Muscle layer of colon (tissue), 2 donors: ENCODE data around the gene CTNNA2.

Source experiments
- H3K27ac ChIP-seq: one replicate; pipeline ENCODE4 v1.7.0; 2013; ENCODE audit warnings: low read depth, mild to moderate bottlenecking, low read length, moderate library complexity
- H3K27me3 ChIP-seq, 2 donors: one replicate each; pipeline ENCODE4 v1.7.0; 2013; ENCODE audit warnings: low read length in 2 of 2, mild to moderate bottlenecking in 2 of 2; ENCODE audit not compliant: insufficient read depth in 2 of 2, control insufficient read depth in 1 of 2
- H3K36me3 ChIP-seq: one replicate; pipeline ENCODE4 v1.7.0; 2013; ENCODE audit warnings: mild to moderate bottlenecking, low read length; ENCODE audit not compliant: insufficient read depth
- H3K4me1 ChIP-seq: one replicate; pipeline ENCODE4 v1.7.0; 2013; ENCODE audit warnings: mild to moderate bottlenecking, low read length; ENCODE audit not compliant: insufficient read depth
- H3K4me3 ChIP-seq, 2 donors: one replicate each; pipeline ENCODE4 v1.7.0; 2013; ENCODE audit warnings: low read length in 2 of 2, low read depth in 1 of 2, mild to moderate bottlenecking in 1 of 2, moderate library complexity in 1 of 2
- H3K9ac ChIP-seq: one replicate; pipeline ENCODE4 v1.7.0; 2013; ENCODE audit warnings: low read length
- H3K9me3 ChIP-seq: one replicate; pipeline ENCODE4 v1.7.0; 2013; ENCODE audit warnings: mild to moderate bottlenecking, low read length
- donor health status: abdominal sarcoma.
- donor health status: Adenocarcinoma of cecum.

The CTNNA2 gene

GRCh38 chr2:79936715-79937114 is 423.9 kb downstream of the CTNNA2 start:
- no peak overlapping the region for H3K4me3 ChIP-seq
- H3K4me1 ChIP-seq, result peaks cover 4% of the 10 kb centered on the region
- no peaks in the 10 kb centered on the region for H3K36me3 ChIP-seq
- no peak overlapping the region for H3K27ac ChIP-seq
- no peaks in the 10 kb centered on the region for H3K9me3 ChIP-seq
- no peaks in the 10 kb centered on the region for H3K27me3 ChIP-seq
- no peak overlapping the region for H3K9ac ChIP-seq

- Histone ChIP-seq H3K27me3 (no peaks in the 10 kb centered on the region), H3K36me3 (no peaks in the 10 kb centered on the region), H3K27ac (no peak overlapping the region), H3K4me3 (no peak overlapping the region), H3K9ac (no peak overlapping the region), H3K9me3 (no peaks in the 10 kb centered on the region), H3K4me1 (peaks cover 4% of the 10 kb centered on the region)
These were observed 425.8 kb downstream of the CTNNA2 start for GRCh38 chr2:79938648-79939047.

GRCh38 chr2:79940364-79940763 is 427.5 kb downstream of the CTNNA2 start:
- no peaks in the 10 kb centered on the region for H3K9me3 ChIP-seq

GRCh38 chr2:79941179-79941578 is 428.3 kb downstream of the CTNNA2 start:
- no peaks in the 10 kb centered on the region for H3K9me3 ChIP-seq
- no peak overlapping the region for H3K27ac ChIP-seq
- H3K9ac ChIP-seq, result no peak overlapping the region
- H3K4me3 ChIP-seq, result no peak overlapping the region
- H3K4me1 ChIP-seq, result peaks cover 3% of the 10 kb centered on the region
- H3K27me3 ChIP-seq, result no peaks in the 10 kb centered on the region
- no peaks in the 10 kb centered on the region for H3K36me3 ChIP-seq

More at GRCh38 chr2:79940364-79940763, 427.5 kb downstream of the CTNNA2 start:
- no peak overlapping the region for H3K27ac ChIP-seq
- H3K4me1 ChIP-seq, result peaks cover 4% of the 10 kb centered on the region
- no peaks in the 10 kb centered on the region for H3K27me3 ChIP-seq
- no peak overlapping the region for H3K9ac ChIP-seq
- H3K36me3 ChIP-seq, result no peaks in the 10 kb centered on the region
- no peak overlapping the region for H3K4me3 ChIP-seq

- no peaks in the 10 kb centered on the region for H3K27me3 ChIP-seq
- H3K4me1 ChIP-seq, result no peaks in the 10 kb centered on the region
- no peaks in the 10 kb centered on the region for H3K9me3 ChIP-seq
- no peak overlapping the region for H3K4me3 ChIP-seq
- H3K27ac ChIP-seq, result no peak overlapping the region
- H3K9ac ChIP-seq, result no peak overlapping the region
- no peaks in the 10 kb centered on the region for H3K36me3 ChIP-seq
These were observed 431.4 kb downstream of the CTNNA2 start for GRCh38 chr2:79944205-79944604.

- H3K27ac ChIP-seq, result no peak overlapping the region
- no peak overlapping the region for H3K4me3 ChIP-seq
- no peaks in the 10 kb centered on the region for H3K36me3 ChIP-seq
- H3K9ac ChIP-seq, result no peak overlapping the region
- no peaks in the 10 kb centered on the region for H3K9me3 ChIP-seq
- no peaks in the 10 kb centered on the region for H3K4me1 ChIP-seq
- no peaks in the 10 kb centered on the region for H3K27me3 ChIP-seq
These were observed 433.0 kb downstream of the CTNNA2 start for GRCh38 chr2:79945653-79946445.

GRCh38 chr2:79947751-79948150 is 434.9 kb downstream of the CTNNA2 start:
- no peaks in the 10 kb centered on the region for H3K4me1 ChIP-seq
- H3K27me3 ChIP-seq, result no peaks in the 10 kb centered on the region
- no peaks in the 10 kb centered on the region for H3K36me3 ChIP-seq
- no peak overlapping the region for H3K4me3 ChIP-seq
- no peaks in the 10 kb centered on the region for H3K9me3 ChIP-seq
- H3K9ac ChIP-seq, result no peak overlapping the region
- H3K27ac ChIP-seq, result no peak overlapping the region

- no peak overlapping the region for H3K27ac ChIP-seq
- H3K27me3 ChIP-seq, result no peaks in the 10 kb centered on the region
- H3K36me3 ChIP-seq, result no peaks in the 10 kb centered on the region
- no peaks in the 10 kb centered on the region for H3K4me1 ChIP-seq
- no peaks in the 10 kb centered on the region for H3K9me3 ChIP-seq
- no peak overlapping the region for H3K9ac ChIP-seq
- no peak overlapping the region for H3K4me3 ChIP-seq
These were observed 437.7 kb downstream of the CTNNA2 start for GRCh38 chr2:79950526-79950925.

GRCh38 chr2:79952616-79953015 is 439.8 kb downstream of the CTNNA2 start:
- Histone ChIP-seq H3K36me3 (no peaks in the 10 kb centered on the region), H3K4me3 (no peak overlapping the region), H3K9ac (no peak overlapping the region), H3K27me3 (no peaks in the 10 kb centered on the region), H3K4me1 (no peaks in the 10 kb centered on the region), H3K27ac (no peak overlapping the region), H3K9me3 (no peaks in the 10 kb centered on the region)

GRCh38 chr2:79960035-79960434 is 447.2 kb downstream of the CTNNA2 start:
- no peaks in the 10 kb centered on the region for H3K4me1 ChIP-seq
- no peak overlapping the region for H3K27ac ChIP-seq
- H3K9me3 ChIP-seq, result no peaks in the 10 kb centered on the region
- no peak overlapping the region for H3K4me3 ChIP-seq
- H3K36me3 ChIP-seq, result no peaks in the 10 kb centered on the region
- no peaks in the 10 kb centered on the region for H3K27me3 ChIP-seq
- no peak overlapping the region for H3K9ac ChIP-seq

- H3K27me3 ChIP-seq, result no peaks in the 10 kb centered on the region
- H3K36me3 ChIP-seq, result no peaks in the 10 kb centered on the region
- no peaks in the 10 kb centered on the region for H3K4me1 ChIP-seq
- H3K4me3 ChIP-seq, result no peak overlapping the region
- no peaks in the 10 kb centered on the region for H3K9me3 ChIP-seq
- no peak overlapping the region for H3K27ac ChIP-seq
- no peak overlapping the region for H3K9ac ChIP-seq
These were observed 447.7 kb downstream of the CTNNA2 start for GRCh38 chr2:79960519-79960918.

GRCh38 chr2:79964966-79965365 is 452.1 kb downstream of the CTNNA2 start:
- H3K36me3 ChIP-seq, result no peaks in the 10 kb centered on the region
- no peak overlapping the region for H3K9ac ChIP-seq
- H3K27ac ChIP-seq, result no peak overlapping the region
- no peak overlapping the region for H3K4me3 ChIP-seq
- no peaks in the 10 kb centered on the region for H3K9me3 ChIP-seq
- H3K4me1 ChIP-seq, result no peaks in the 10 kb centered on the region
- no peaks in the 10 kb centered on the region for H3K27me3 ChIP-seq
